ENCODE results near the gene SFI1. TPM values are rescaled to one million over a fixed set of nuclear protein-coding genes. Genes with fewer than 3 reads are reported as not detected.

Gene SFI1
- polyA plus RNA-seq, 3 donors: 24.0 to 46.7 (median 26.7) TPM

- DNase-seq (ENCODE audit: extremely low read depth in 1 of 11, low read depth in 9 of 11, low spot score in 4 of 11): no peak
These were observed 124.6 kb downstream of the SFI1 start for GRCh38 chr22:31620756-31621480.

- DNase-seq (ENCODE audit: extremely low read depth in 1 of 11, low read depth in 9 of 11, low spot score in 4 of 11): no peak
These were observed 125.3 kb downstream of the SFI1 start for GRCh38 chr22:31621507-31622124.

- DNase-seq (ENCODE audit: extremely low read depth in 1 of 11, low read depth in 9 of 11, low spot score in 4 of 11): no peak
These were observed 126.6 kb downstream of the SFI1 start for GRCh38 chr22:31622980-31623379.

GRCh38 chr22:31623592-31624304, 127.4 kb downstream of the SFI1 start:
- no peak for DNase-seq (ENCODE audit: extremely low read depth in 1 of 11, low read depth in 9 of 11, low spot score in 4 of 11)

GRCh38 chr22:31625257-31625640, 128.9 kb downstream of the SFI1 start:
- DNase-seq (ENCODE audit: extremely low read depth in 1 of 11, low read depth in 9 of 11, low spot score in 4 of 11): no peak

GRCh38 chr22:31625661-31626426, 129.5 kb downstream of the SFI1 start:
- peak in 1 of 11 donors; percentile 39 for DNase-seq (ENCODE audit: extremely low read depth in 1 of 11, low read depth in 9 of 11, low spot score in 4 of 11)

- no peak for DNase-seq (ENCODE audit: extremely low read depth in 1 of 11, low read depth in 9 of 11, low spot score in 4 of 11)
These were observed 130.3 kb downstream of the SFI1 start for GRCh38 chr22:31626427-31627150.

- no peak for DNase-seq (ENCODE audit: extremely low read depth in 1 of 11, low read depth in 9 of 11, low spot score in 4 of 11)
These were observed 130.9 kb downstream of the SFI1 start for GRCh38 chr22:31627223-31627731.

- no peak for DNase-seq (ENCODE audit: extremely low read depth in 1 of 11, low read depth in 9 of 11, low spot score in 4 of 11)
These were observed 132.0 kb downstream of the SFI1 start for GRCh38 chr22:31628362-31628761.

GRCh38 chr22:31628969-31629708, 132.8 kb downstream of the SFI1 start:
- no peak for DNase-seq (ENCODE audit: extremely low read depth in 1 of 11, low read depth in 9 of 11, low spot score in 4 of 11)

- DNase-seq (ENCODE audit: extremely low read depth in 1 of 11, low read depth in 9 of 11, low spot score in 4 of 11): no peak
These were observed 133.4 kb downstream of the SFI1 start for GRCh38 chr22:31629741-31630184.

GRCh38 chr22:31630331-31631329, 134.3 kb downstream of the SFI1 start:
- DNase-seq (ENCODE audit: extremely low read depth in 1 of 11, low read depth in 9 of 11, low spot score in 4 of 11): peak in 8 of 11 donors; percentile 42 to 75 (median 62)

- no peak for DNase-seq (ENCODE audit: extremely low read depth in 1 of 11, low read depth in 9 of 11, low spot score in 4 of 11)
These were observed 135.1 kb downstream of the SFI1 start for GRCh38 chr22:31631436-31631835.

- no peak for DNase-seq (ENCODE audit: extremely low read depth in 1 of 11, low read depth in 9 of 11, low spot score in 4 of 11)
These were observed 139.4 kb downstream of the SFI1 start for GRCh38 chr22:31635638-31636306.

GRCh38 chr22:31637447-31637890, 141.1 kb downstream of the SFI1 start:
- no peak for DNase-seq (ENCODE audit: extremely low read depth in 1 of 11, low read depth in 9 of 11, low spot score in 4 of 11)

All from renal cortex interstitium (tissue), 11 donors.